WERI-Rb-1 (cell line): Measurements from ENCODE around the gene LPAR1.

Experiments used
- DNase-seq: peaks from one replicate; pipeline ENCODE4 v3.0.0-alpha.2; 2020
- H3K27ac ChIP-seq: fragments of 250-450 bp; sonication (Bioruptor Pico); 2 replicates; pipeline ENCODE4 v1.5.1; 2020; ENCODE audit warnings: mild to moderate bottlenecking, moderate library complexity
- H3K27me3 ChIP-seq: fragments of 250-450 bp; sonication (Bioruptor Pico); 2 replicates; pipeline ENCODE4 v1.5.1; 2021; ENCODE audit warnings: mild to moderate bottlenecking, low read depth, moderate library complexity; ENCODE audit not compliant: insufficient read depth, severe bottlenecking
- H3K36me3 ChIP-seq: fragments of 250-450 bp; sonication (Bioruptor Pico); 2 replicates; pipeline ENCODE4 v1.5.1; 2020; ENCODE audit warnings: mild to moderate bottlenecking, moderate library complexity
- H3K4me3 ChIP-seq: 2 replicates; pipeline ENCODE4 v1.5.1; 2011; ENCODE audit warnings: low read depth, mild to moderate bottlenecking, control low read depth, low read length
- H3K9me3 ChIP-seq: fragments of 250-450 bp; sonication (Bioruptor Pico); 2 replicates; pipeline ENCODE4 v1.5.1; 2021; ENCODE audit warnings: mild to moderate bottlenecking, moderate library complexity; ENCODE audit not compliant: severe bottlenecking
- TF ChIP-seq, protein P1 (sequence below): IDR thresholded peaks from 2 replicates; pipeline ENCODE4 v1.5.1; 2011; ENCODE audit warnings: low read depth, mild to moderate bottlenecking, control low read depth, inconsistent platforms, low read length

The LPAR1 gene, protein sequence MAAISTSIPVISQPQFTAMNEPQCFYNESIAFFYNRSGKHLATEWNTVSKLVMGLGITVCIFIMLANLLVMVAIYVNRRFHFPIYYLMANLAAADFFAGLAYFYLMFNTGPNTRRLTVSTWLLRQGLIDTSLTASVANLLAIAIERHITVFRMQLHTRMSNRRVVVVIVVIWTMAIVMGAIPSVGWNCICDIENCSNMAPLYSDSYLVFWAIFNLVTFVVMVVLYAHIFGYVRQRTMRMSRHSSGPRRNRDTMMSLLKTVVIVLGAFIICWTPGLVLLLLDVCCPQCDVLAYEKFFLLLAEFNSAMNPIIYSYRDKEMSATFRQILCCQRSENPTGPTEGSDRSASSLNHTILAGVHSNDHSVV

DNA sequence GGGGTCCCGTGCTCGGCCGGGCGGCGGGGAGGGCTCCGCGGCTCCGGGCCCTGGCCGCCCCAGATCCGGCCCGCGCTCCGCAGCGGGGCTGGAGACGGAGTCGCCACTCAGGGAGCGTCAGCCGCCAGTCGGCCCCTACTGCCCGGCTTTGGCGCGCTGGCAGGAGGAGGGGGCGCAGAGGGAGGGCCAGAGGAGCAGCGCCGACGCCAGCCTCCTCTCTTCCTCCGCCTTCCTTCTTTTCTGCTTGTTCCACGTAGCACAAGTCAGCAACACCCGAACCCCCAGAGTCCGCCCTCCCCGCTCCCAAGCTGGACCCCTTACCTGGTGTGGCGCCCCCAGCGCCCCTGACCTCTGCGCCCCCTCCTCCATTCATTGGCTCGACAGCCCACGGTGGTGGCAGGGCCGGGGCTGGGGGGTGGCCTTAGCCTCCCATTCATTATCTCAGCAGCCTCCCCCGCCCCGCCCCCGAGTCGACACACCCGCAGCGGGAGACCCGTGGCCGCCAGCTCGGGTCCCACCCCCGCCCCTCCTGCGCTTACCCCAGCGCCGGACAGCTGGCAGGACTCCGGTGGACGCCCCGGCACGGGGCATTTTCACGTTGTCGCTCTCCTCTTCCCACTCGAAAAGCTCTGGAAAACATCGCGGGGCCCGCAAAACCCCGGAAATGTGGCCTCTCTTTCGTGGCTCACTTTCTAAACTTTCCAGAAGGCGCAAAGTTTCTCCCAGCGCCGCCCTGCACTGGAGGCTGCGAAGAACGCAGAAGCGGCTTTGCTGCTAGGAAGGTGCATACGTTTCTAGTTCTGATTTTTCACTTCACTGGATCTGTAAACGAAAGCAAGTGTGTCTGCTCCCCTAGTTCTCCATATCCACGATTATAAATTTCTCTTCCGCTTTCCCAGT, at the start of gene LPAR1:
Gene LPAR1 (minus strand): TSS at position 140 of the 900 bp plus-strand sequence. CDS start 66,353 bp downstream, outside the sequence.
- Histone ChIP-seq H3K27ac (no peak within 1 kb of the TSS), H3K36me3 (no peaks in the 10 kb centered on the region), H3K27me3 (peaks cover 92% of the 10 kb centered on the region), H3K9me3 (no peaks in the 10 kb centered on the region), H3K4me3 (no peak within 1 kb of the TSS)
- TF ChIP-seq, protein P1, sequence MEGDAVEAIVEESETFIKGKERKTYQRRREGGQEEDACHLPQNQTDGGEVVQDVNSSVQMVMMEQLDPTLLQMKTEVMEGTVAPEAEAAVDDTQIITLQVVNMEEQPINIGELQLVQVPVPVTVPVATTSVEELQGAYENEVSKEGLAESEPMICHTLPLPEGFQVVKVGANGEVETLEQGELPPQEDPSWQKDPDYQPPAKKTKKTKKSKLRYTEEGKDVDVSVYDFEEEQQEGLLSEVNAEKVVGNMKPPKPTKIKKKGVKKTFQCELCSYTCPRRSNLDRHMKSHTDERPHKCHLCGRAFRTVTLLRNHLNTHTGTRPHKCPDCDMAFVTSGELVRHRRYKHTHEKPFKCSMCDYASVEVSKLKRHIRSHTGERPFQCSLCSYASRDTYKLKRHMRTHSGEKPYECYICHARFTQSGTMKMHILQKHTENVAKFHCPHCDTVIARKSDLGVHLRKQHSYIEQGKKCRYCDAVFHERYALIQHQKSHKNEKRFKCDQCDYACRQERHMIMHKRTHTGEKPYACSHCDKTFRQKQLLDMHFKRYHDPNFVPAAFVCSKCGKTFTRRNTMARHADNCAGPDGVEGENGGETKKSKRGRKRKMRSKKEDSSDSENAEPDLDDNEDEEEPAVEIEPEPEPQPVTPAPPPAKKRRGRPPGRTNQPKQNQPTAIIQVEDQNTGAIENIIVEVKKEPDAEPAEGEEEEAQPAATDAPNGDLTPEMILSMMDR = no peak
- peak; percentile 6 for DNase-seq

DNA sequence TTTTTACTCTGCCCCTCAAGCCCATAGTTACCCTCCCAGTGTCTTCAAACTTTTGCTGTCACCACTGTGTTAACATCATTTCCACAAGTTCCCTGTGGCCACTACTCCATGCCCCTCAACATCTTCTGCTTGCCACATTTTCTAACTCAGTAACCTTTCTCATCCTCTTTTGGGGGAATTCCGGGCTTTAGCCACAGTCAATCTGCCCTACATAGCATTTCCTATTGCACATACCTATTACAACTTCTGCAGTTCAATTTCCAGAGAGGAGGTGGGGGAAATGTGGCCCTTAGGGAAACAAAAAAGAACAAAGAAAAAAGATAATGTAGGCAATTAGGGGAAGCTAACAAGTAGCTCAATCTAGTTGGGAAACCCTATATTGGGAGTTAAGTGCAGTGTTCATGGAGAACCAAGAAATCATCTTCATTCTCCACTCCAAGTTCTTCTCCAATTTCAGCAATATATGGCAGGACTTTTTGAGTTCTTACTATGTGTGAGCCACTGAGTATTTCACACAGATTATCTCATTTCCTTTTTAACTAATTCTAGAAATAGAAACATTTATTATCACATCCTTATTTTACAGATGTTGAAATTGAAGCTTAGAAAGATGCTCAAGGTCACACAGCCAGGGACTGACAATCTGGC, 40.2 kb upstream of the LPAR1 start:
- no peak for DNase-seq
- Histone ChIP-seq H3K36me3 (no peaks in the 10 kb centered on the region), H3K27me3 (peaks cover 67% of the 10 kb centered on the region), H3K9me3 (no peaks in the 10 kb centered on the region), H3K27ac (no peak overlapping the region), H3K4me3 (no peak overlapping the region)
- TF ChIP-seq, protein P1 = no peak

DNA sequence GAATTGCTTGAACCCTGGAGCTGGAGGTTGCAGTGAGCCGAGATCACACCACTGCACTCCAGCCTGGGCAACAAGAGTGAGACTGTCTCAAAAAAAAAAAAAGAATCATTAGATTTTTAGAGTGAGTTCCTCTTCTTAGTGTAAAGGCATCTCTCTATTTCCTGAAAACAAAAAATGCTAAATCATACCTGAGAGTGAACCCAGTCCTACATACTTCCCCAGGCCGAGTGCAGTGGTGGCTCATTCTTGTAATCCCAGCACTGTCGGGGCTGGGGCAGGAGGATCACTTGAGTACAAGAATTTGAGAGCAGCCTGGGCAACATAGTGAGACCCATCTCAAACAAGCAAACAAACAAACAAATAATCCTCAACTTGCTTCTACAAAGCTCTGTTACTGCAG, 38.2 kb upstream of the LPAR1 start:
- TF ChIP-seq, protein P1 = no peak
- H3K4me3 ChIP-seq = no peak overlapping the region
- H3K9me3 ChIP-seq = no peaks in the 10 kb centered on the region
- H3K36me3 ChIP-seq = no peaks in the 10 kb centered on the region
- peaks cover 68% of the 10 kb centered on the region for H3K27me3 ChIP-seq
- DNase-seq = no peak
- H3K27ac ChIP-seq = no peak overlapping the region

DNA sequence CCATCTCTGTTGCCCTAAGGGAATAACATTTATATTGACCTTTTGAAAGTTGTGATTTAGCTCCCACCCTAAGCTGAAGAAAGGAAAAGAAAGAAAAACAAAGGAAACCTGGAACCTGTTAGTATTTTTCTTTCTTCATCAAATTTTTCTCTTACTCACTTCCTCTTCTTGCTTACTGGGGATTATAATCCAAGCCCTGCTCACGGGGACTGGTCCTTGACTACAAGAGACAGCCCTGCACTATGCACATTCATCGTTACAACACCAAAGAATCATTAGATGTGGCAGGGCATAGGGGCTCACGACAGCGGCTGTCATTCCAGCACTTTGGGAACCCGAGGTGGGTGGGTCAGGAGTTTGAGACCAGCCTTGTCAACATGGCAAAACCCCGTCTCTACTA, 37.8 kb upstream of the LPAR1 start:
- Histone ChIP-seq H3K36me3 (no peaks in the 10 kb centered on the region), H3K27ac (no peak overlapping the region), H3K9me3 (no peaks in the 10 kb centered on the region), H3K4me3 (no peak overlapping the region), H3K27me3 (peaks cover 70% of the 10 kb centered on the region)
- TF ChIP-seq, protein P1 = no peak
- no peak for DNase-seq

DNA sequence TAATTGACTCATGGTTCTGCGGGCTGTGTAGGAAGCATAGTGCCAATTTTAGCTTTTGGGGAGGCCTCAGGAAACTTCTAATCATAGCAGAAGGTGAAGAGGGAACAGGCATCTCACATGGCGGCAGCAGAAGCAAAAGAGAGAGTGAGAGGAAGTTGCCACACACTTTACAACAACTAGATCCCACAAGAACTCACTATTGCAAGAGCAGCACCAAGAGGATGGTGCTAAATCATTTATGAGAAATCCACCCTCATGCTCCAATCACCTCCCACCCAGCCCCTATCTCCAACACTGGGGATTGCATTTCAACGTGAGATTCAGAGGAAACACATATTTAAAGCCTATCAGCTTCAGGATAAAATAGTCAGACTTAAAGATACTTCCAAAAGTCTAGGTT, 36.1 kb upstream of the LPAR1 start:
- Histone ChIP-seq H3K9me3 (no peaks in the 10 kb centered on the region), H3K27ac (no peak overlapping the region), H3K27me3 (peaks cover 86% of the 10 kb centered on the region), H3K36me3 (no peaks in the 10 kb centered on the region), H3K4me3 (no peak overlapping the region)
- TF ChIP-seq, protein P1 = no peak
- DNase-seq = no peak
